ES-I3 (cell line): Measurements from ENCODE around the gene JPH2.

Experiments
- H3K36me3 ChIP-seq: 2 replicates; pipeline ENCODE4 v1.6.1; 2013; ENCODE audit warnings: mild to moderate bottlenecking, low read length, control low read depth, moderate library complexity; ENCODE audit not compliant: insufficient read depth
- H3K4me1 ChIP-seq: 2 replicates; pipeline ENCODE4 v1.6.1; 2013; ENCODE audit warnings: mild to moderate bottlenecking, control low read depth, low read length; ENCODE audit not compliant: insufficient read depth
- H3K9ac ChIP-seq: 2 replicates; pipeline ENCODE4 v1.6.1; 2013; ENCODE audit warnings: low read depth, mild to moderate bottlenecking, low read length, moderate library complexity
- H3K9me3 ChIP-seq: 2 replicates; pipeline ENCODE4 v1.6.1; 2013; ENCODE audit warnings: mild to moderate bottlenecking, low read length, moderate library complexity; ENCODE audit not compliant: control insufficient read depth, insufficient read depth

JPH2 gene

GRCh38 chr20:44123874-44124535 lies 63.0 kb downstream of the JPH2 start:
- Histone ChIP-seq H3K36me3 (no peaks in the 10 kb centered on the region), H3K9me3 (no peaks in the 10 kb centered on the region), H3K4me1 (0 out of 2 replicates have a peak, but pooled peaks cover 8% of the 10 kb centered on the region), H3K9ac (no peak overlapping the region)

GRCh38 chr20:44123251-44123650 lies 63.7 kb downstream of the JPH2 start:
- Histone ChIP-seq H3K36me3 (no peaks in the 10 kb centered on the region), H3K4me1 (0 out of 2 replicates have a peak, but pooled peaks cover 8% of the 10 kb centered on the region), H3K9me3 (no peaks in the 10 kb centered on the region), H3K9ac (no peak overlapping the region)

GRCh38 chr20:44120676-44121425 lies 66.1 kb downstream of the JPH2 start:
- no peaks in the 10 kb centered on the region for H3K9me3 ChIP-seq
- H3K36me3 ChIP-seq, result no peaks in the 10 kb centered on the region
- H3K9ac ChIP-seq, result no peak overlapping the region
- 0 out of 2 replicates have a peak, but pooled peaks cover 8% of the 10 kb centered on the region for H3K4me1 ChIP-seq

- Histone ChIP-seq H3K4me1 (peaks cover 4% of the 10 kb centered on the region; the same call in 1 of the 2 replicates), H3K36me3 (no peaks in the 10 kb centered on the region), H3K9me3 (no peaks in the 10 kb centered on the region), H3K9ac (no peak overlapping the region)
Measured at GRCh38 chr20:44118185-44119033, 68.6 kb downstream of the JPH2 start.

- no peaks in the 10 kb centered on the region for H3K36me3 ChIP-seq
- H3K9me3 ChIP-seq, result no peaks in the 10 kb centered on the region
Measured at GRCh38 chr20:44117296-44118184, 69.4 kb downstream of the JPH2 start.

GRCh38 chr20:44115762-44116644 lies 71.0 kb downstream of the JPH2 start:
- no peaks in the 10 kb centered on the region for H3K36me3 ChIP-seq
- no peaks in the 10 kb centered on the region for H3K9me3 ChIP-seq
- no peak overlapping the region for H3K9ac ChIP-seq
- H3K4me1 ChIP-seq, result peaks cover 3% of the 10 kb centered on the region; the same call in 1 of the 2 replicates

More at GRCh38 chr20:44117296-44118184, 69.4 kb downstream of the JPH2 start:
- Histone ChIP-seq H3K4me1 (peaks cover 3% of the 10 kb centered on the region; the same call in 1 of the 2 replicates), H3K9ac (no peak overlapping the region)

GRCh38 chr20:44115181-44115580 lies 71.8 kb downstream of the JPH2 start:
- Histone ChIP-seq H3K9me3 (no peaks in the 10 kb centered on the region), H3K4me1 (peaks cover 3% of the 10 kb centered on the region; the same call in 1 of the 2 replicates), H3K9ac (no peak overlapping the region), H3K36me3 (no peaks in the 10 kb centered on the region)

GRCh38 chr20:44113618-44114376 lies 73.2 kb downstream of the JPH2 start:
- H3K9me3 ChIP-seq, result no peaks in the 10 kb centered on the region

GRCh38 chr20:44112889-44113617 lies 73.9 kb downstream of the JPH2 start:
- Histone ChIP-seq H3K9ac (no peak overlapping the region), H3K36me3 (no peaks in the 10 kb centered on the region), H3K9me3 (no peaks in the 10 kb centered on the region), H3K4me1 (peaks cover 3% of the 10 kb centered on the region; the same call in 1 of the 2 replicates)

More at GRCh38 chr20:44113618-44114376, 73.2 kb downstream of the JPH2 start:
- no peak overlapping the region for H3K9ac ChIP-seq
- H3K36me3 ChIP-seq, result no peaks in the 10 kb centered on the region
- peaks cover 3% of the 10 kb centered on the region; the same call in 1 of the 2 replicates for H3K4me1 ChIP-seq

GRCh38 chr20:44112456-44112855 lies 74.5 kb downstream of the JPH2 start:
- Histone ChIP-seq H3K36me3 (no peaks in the 10 kb centered on the region), H3K9me3 (peaks cover under 1% of the 10 kb centered on the region; the same call in 1 of the 2 replicates), H3K9ac (no peak overlapping the region), H3K4me1 (peaks cover 3% of the 10 kb centered on the region; the same call in 1 of the 2 replicates)

- Histone ChIP-seq H3K9me3 (peaks cover 3% of the 10 kb centered on the region; the same call in 1 of the 2 replicates), H3K9ac (no peak overlapping the region), H3K36me3 (no peaks in the 10 kb centered on the region), H3K4me1 (peaks cover 3% of the 10 kb centered on the region; the same call in 1 of the 2 replicates)
Measured at GRCh38 chr20:44111712-44112335, 75.2 kb downstream of the JPH2 start.
